B cell (primary cell): Measurements from ENCODE around the gene CAMTA2.

Experiments
- EZH2 ChIP-seq: IDR thresholded peaks from 2 replicates; pipeline ENCODE4 v1.6.1; 2012; ENCODE audit warnings: borderline replicate concordance, low read depth, mild to moderate bottlenecking, moderate library complexity, low read length; ENCODE audit not compliant: insufficient read depth, poor library complexity, severe bottlenecking
- TF ChIP-seq, protein P1 (sequence below): fragments of 200-600 bp; IDR thresholded peaks from one replicate; pipeline ENCODE4 v1.8.0; 2022; ENCODE audit warnings: antibody characterized with exemption, mild to moderate bottlenecking

GRCh38 chr17:4969047-4969550, 18.4 kb downstream of the CAMTA2 start:
- TF ChIP-seq, protein P1, sequence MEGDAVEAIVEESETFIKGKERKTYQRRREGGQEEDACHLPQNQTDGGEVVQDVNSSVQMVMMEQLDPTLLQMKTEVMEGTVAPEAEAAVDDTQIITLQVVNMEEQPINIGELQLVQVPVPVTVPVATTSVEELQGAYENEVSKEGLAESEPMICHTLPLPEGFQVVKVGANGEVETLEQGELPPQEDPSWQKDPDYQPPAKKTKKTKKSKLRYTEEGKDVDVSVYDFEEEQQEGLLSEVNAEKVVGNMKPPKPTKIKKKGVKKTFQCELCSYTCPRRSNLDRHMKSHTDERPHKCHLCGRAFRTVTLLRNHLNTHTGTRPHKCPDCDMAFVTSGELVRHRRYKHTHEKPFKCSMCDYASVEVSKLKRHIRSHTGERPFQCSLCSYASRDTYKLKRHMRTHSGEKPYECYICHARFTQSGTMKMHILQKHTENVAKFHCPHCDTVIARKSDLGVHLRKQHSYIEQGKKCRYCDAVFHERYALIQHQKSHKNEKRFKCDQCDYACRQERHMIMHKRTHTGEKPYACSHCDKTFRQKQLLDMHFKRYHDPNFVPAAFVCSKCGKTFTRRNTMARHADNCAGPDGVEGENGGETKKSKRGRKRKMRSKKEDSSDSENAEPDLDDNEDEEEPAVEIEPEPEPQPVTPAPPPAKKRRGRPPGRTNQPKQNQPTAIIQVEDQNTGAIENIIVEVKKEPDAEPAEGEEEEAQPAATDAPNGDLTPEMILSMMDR = no peak
- no peak for TF ChIP-seq EZH2
